Activated CD8-positive, alpha-beta T cell treated with anti-CD3 and anti-CD28 coated beads for 36 hours (primary cell): ENCODE results near the gene SEPTIN12. TPM values are rescaled to one million over a fixed set of nuclear protein-coding genes. Genes with fewer than 3 reads are reported as not detected.

Experiments
- ATAC-seq: fragments of 200-7000 bp; cut with Tn5 transposase; one replicate; pipeline ENCODE4 v1.10.0; 2021; ENCODE audit warnings: mild to moderate bottlenecking, moderate library complexity
- CTCF ChIA-PET: fragments of 350-600 bp; sonication (Branson Sonifier 250); formaldehyde crosslinking; loops from one replicate; lab custom pipeline; 2021; ENCODE audit warnings: antibody characterized with exemption; lab: Charles Lee
- POLR2A ChIA-PET: fragments of 350-600 bp; sonication (Branson Sonifier 250); formaldehyde crosslinking; loops from one replicate; lab custom pipeline; 2021; ENCODE audit warnings: antibody characterized with exemption; lab: Charles Lee
- DNase-seq: peaks from one replicate; pipeline ENCODE4 v3.0.0-alpha.2; 2020
- H3K27ac Mint-ChIP-seq: one replicate; pipeline ENCODE4 v1.8.0; 2021; ENCODE audit warnings: mild to moderate bottlenecking, mixed read lengths
- H3K27me3 Mint-ChIP-seq: one replicate; pipeline ENCODE4 v1.8.0; 2021; ENCODE audit warnings: mixed read lengths
- H3K36me3 Mint-ChIP-seq: one replicate; pipeline ENCODE4 v1.8.0; 2021; ENCODE audit warnings: low read depth, mixed read lengths
- H3K4me1 Mint-ChIP-seq: one replicate; pipeline ENCODE4 v1.8.0; 2021; ENCODE audit warnings: low read depth, mixed read lengths
- H3K4me3 Mint-ChIP-seq: one replicate; pipeline ENCODE4 v1.8.0; 2021; ENCODE audit warnings: mild to moderate bottlenecking, moderate library complexity, mixed read lengths
- H3K9me3 Mint-ChIP-seq: one replicate; pipeline ENCODE4 v1.8.0; 2021; ENCODE audit warnings: mixed read lengths
- intact Hi-C: fragments of 100-400 bp; cut with micrococcal nuclease; formaldehyde crosslinking; loops from one replicate; pipeline ENCODE4 v1.10.0; 2022
- total RNA-seq, 2 experiments: library from RNA; stranded (reverse); gene quantifications; one replicate each; pipeline ENCODE4 v1.2.3, GENCODE V29; 2021
- TF ChIP-seq, protein P1 (sequence below): fragments of 200-600 bp; IDR thresholded peaks from one replicate; pipeline ENCODE4 v1.8.0; 2022; ENCODE audit warnings: antibody characterized with exemption, mild to moderate bottlenecking

The SEPTIN12 gene
- total RNA-seq, 2 experiments from 2014 or later, result not detected

GRCh38 chr16:4792951-4793513 is 4.9 kb upstream of the SEPTIN12 start:
- CTCF ChIA-PET, result no interaction called here
- DNase-seq, result no peak
- Mint-ChIP-seq H3K9me3 (no peaks in the 10 kb centered on the region), H3K27me3 (no peaks in the 10 kb centered on the region), H3K27ac (no peak overlapping the region), H3K4me1 (no peaks in the 10 kb centered on the region), H3K4me3 (no peak overlapping the region), H3K36me3 (no peaks in the 10 kb centered on the region)
- POLR2A ChIA-PET, result no interaction called here
- no peak for ATAC-seq
- TF ChIP-seq, protein P1, sequence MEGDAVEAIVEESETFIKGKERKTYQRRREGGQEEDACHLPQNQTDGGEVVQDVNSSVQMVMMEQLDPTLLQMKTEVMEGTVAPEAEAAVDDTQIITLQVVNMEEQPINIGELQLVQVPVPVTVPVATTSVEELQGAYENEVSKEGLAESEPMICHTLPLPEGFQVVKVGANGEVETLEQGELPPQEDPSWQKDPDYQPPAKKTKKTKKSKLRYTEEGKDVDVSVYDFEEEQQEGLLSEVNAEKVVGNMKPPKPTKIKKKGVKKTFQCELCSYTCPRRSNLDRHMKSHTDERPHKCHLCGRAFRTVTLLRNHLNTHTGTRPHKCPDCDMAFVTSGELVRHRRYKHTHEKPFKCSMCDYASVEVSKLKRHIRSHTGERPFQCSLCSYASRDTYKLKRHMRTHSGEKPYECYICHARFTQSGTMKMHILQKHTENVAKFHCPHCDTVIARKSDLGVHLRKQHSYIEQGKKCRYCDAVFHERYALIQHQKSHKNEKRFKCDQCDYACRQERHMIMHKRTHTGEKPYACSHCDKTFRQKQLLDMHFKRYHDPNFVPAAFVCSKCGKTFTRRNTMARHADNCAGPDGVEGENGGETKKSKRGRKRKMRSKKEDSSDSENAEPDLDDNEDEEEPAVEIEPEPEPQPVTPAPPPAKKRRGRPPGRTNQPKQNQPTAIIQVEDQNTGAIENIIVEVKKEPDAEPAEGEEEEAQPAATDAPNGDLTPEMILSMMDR, result no peak
- intact Hi-C loops, result no loop called here

DNA sequence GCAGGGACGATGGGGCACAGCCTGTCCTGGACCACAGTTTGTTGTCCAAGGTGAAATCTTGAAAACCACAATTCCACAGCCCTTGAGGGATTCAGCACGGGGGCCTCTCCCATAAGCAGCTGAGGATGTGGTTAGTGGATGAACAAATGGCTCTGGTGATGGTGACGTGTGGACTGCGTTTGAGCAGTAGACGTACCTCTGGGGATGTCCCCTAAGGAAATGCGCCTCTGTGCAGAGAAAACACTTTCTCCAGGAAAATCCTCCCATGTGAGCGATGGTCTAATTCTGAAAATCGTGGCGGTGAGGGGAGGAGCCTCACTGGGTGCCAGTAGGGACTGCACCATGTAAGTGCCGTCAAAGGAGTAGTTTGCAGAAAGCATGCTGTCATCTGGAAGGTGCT is 2.7 kb upstream of the SEPTIN12 start:
- H3K27me3 Mint-ChIP-seq, result no peaks in the 10 kb centered on the region
- H3K4me1 Mint-ChIP-seq, result no peaks in the 10 kb centered on the region
- intact Hi-C loops, result no loop called here
- POLR2A ChIA-PET, result interaction anchor here (1.4 kb wide), 1 partner anchor 22 kb away, joined by 3 read pairs; no protein-coding TSS in a partner anchor
- H3K36me3 Mint-ChIP-seq, result no peaks in the 10 kb centered on the region
- no peak for DNase-seq
- H3K27ac Mint-ChIP-seq, result no peak overlapping the region
- H3K9me3 Mint-ChIP-seq, result no peaks in the 10 kb centered on the region
- ATAC-seq, result no peak
- TF ChIP-seq, protein P1, result no peak
- CTCF ChIA-PET, result no interaction called here
- H3K4me3 Mint-ChIP-seq, result no peak overlapping the region

DNA sequence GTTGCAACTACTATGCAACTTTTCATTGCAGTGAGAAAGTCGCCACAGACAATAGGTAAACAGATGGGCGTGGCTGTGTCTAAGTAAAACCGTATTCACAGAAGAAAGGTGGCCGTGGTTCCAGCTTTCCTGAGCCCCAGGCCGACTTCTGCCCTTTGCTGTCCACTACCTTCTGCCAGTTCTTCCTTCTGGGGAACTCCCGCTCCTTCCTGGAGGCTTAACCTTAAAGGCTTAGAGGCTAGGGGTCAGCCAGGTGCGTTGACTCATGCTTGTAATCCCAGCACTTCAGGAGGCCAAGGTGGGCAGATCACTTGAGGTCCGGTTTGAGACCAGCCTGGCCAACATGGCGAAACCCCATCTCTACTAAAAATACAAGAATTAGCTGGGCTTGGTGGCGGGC is 2.1 kb upstream of the SEPTIN12 start:
- DNase-seq (no peak), ATAC-seq (no peak)
- TF ChIP-seq, protein P1, result no peak
- ChIA-PET CTCF (no interaction called here), POLR2A (interaction anchor here (1.4 kb wide), 1 partner anchor 22 kb away, joined by 3 read pairs; no protein-coding TSS in a partner anchor)
- no peaks in the 10 kb centered on the region for H3K9me3 Mint-ChIP-seq
- H3K27me3 Mint-ChIP-seq, result no peaks in the 10 kb centered on the region
- H3K4me1 Mint-ChIP-seq, result no peaks in the 10 kb centered on the region
- H3K27ac Mint-ChIP-seq, result no peak overlapping the region
- no peak overlapping the region for H3K4me3 Mint-ChIP-seq
- intact Hi-C loops, result no loop called here
- no peaks in the 10 kb centered on the region for H3K36me3 Mint-ChIP-seq

GRCh38 chr16:4788910-4789309 is 765 bp upstream of the SEPTIN12 start:
- Mint-ChIP-seq H3K4me1 (no peaks in the 10 kb centered on the region), H3K9me3 (no peaks in the 10 kb centered on the region), H3K4me3 (no peak overlapping the region), H3K36me3 (no peaks in the 10 kb centered on the region), H3K27ac (no peak overlapping the region), H3K27me3 (no peaks in the 10 kb centered on the region)
- no peak for ATAC-seq
- intact Hi-C loops, result no loop called here
- TF ChIP-seq, protein P1, result no peak
- POLR2A ChIA-PET, result interaction anchor here (1.6 kb wide), 1 partner anchor 18 kb away, joined by 4 read pairs; no protein-coding TSS in a partner anchor
- CTCF ChIA-PET, result interaction anchor here (1.1 kb wide), 1 partner anchor 79 kb away, joined by 3 read pairs; no protein-coding TSS in a partner anchor
- DNase-seq, result no peak

DNA sequence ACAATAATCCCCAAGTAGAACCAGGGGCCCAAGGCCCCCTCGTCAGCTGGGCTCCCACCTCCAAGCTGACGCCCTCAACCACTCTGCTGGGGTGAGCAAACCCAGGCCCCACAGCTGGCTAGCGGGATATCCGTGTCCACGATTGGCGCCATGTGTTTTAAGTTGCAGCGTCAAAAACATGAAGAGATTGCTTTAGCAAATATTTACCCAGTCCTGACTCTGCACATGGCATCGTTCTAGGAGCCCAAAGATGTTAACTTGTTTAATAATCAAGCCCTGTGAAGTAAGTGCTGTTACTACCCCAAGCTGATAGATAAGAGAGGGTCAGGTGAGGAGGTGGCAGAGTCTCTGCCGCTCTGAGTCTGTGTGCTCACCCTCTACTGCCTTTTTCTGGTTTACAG is 344 bp upstream of the SEPTIN12 start:
- ChIA-PET POLR2A (interaction anchor here (1.6 kb wide), 1 partner anchor 17 kb away, joined by 4 read pairs; no protein-coding TSS in a partner anchor), CTCF (interaction anchor here (1.1 kb wide), 1 partner anchor 78 kb away, joined by 3 read pairs; no protein-coding TSS in a partner anchor)
- H3K27me3 Mint-ChIP-seq, result no peaks in the 10 kb centered on the region
- H3K27ac Mint-ChIP-seq, result no peak overlapping the region
- ATAC-seq (no peak), DNase-seq (no peak)
- no peaks in the 10 kb centered on the region for H3K36me3 Mint-ChIP-seq
- no peaks in the 10 kb centered on the region for H3K9me3 Mint-ChIP-seq
- TF ChIP-seq, protein P1, result no peak
- intact Hi-C loops, result no loop called here
- H3K4me1 Mint-ChIP-seq, result no peaks in the 10 kb centered on the region
- no peak overlapping the region for H3K4me3 Mint-ChIP-seq
